ENCODE results near the gene NAGK. TPM values are rescaled to one million over a fixed set of nuclear protein-coding genes. Genes with fewer than 3 reads are reported as not detected.
"Not testable (repeated sequence)": the region's sequence is repeated elsewhere in the genome, so short reads cannot be mapped to it uniquely, and the experiment has no call there.

NAGK gene
- total RNA-seq, 1 donor from 2014 or later, result 150 TPM

DNA sequence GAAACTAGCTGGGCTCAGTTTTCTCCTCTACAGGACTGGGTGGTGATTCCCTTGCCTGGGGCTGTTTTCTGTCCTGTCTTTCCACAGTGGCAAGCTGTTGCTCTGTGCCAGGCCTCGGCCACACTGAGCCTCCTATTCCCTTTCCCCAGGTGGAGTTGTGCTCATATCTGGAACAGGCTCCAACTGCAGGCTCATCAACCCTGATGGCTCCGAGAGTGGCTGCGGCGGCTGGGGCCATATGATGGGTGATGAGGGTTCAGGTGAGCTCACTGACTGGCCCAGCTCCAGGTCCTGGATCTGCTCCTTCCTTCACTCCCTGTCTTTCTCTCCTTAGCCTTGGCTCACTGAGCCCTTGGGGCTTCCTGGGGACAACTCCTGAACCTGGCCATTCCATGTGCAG is 4.0 kb downstream of the NAGK start:
- H3K9me3 ChIP-seq, result no peaks in the 10 kb centered on the region
- peaks cover 44% of the 10 kb centered on the region for H3K4me1 ChIP-seq
- no peaks in the 10 kb centered on the region for H3K27me3 ChIP-seq (ENCODE audit: low read depth)
- DNase-seq, result no peak
- TF ChIP-seq CTCF (IDR thresholded peaks at IDR 0.05), result no peak
- H3K4me3 ChIP-seq, result peak overlapping the region; percentile 16
- intact Hi-C loops (cut with DNase I), result no loop called here
- no peak for ATAC-seq
- H3K27ac ChIP-seq, result peak overlapping the region; percentile 62
- peaks cover 56% of the 10 kb centered on the region for H3K36me3 ChIP-seq

DNA sequence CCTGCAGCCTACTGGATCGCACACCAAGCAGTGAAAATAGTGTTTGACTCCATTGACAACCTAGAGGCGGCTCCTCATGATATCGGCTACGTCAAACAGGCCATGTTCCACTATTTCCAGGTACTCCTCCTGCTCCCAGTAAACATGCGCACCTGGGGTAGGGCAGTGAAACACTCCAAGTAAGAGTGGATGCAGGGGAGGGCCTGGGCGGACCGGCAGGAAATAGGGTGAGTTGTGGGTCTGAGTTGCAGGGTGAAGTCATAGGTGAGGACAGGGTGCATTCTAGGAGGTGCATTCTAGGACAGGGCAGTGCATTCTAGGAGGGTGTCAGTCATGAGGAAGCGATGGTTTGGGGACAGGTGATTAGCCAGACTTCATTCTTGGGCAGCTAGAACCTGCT is 5.0 kb downstream of the NAGK start:
- Histone ChIP-seq H3K36me3 (peaks cover 66% of the 10 kb centered on the region), H3K27ac (no peak overlapping the region), H3K27me3 (ENCODE audit: low read depth) (no peaks in the 10 kb centered on the region), H3K4me1 (peaks cover 42% of the 10 kb centered on the region), H3K9me3 (no peaks in the 10 kb centered on the region), H3K4me3 (no peak overlapping the region)
- intact Hi-C loops (cut with DNase I), result no loop called here
- DNase-seq, result no peak
- ATAC-seq, result no peak
- no peak for TF ChIP-seq CTCF (IDR thresholded peaks at IDR 0.05)

- Histone ChIP-seq H3K27me3 (ENCODE audit: low read depth) (no peaks in the 10 kb centered on the region), H3K36me3 (peaks cover 74% of the 10 kb centered on the region), H3K4me1 (peaks cover 30% of the 10 kb centered on the region), H3K4me3 (no peak overlapping the region), H3K27ac (no peak overlapping the region), H3K9me3 (no peaks in the 10 kb centered on the region)
- no peak for TF ChIP-seq CTCF (IDR thresholded peaks at IDR 0.05)
- intact Hi-C loops (cut with DNase I), result no loop called here
- ATAC-seq (no peak), DNase-seq (no peak)
Measured at GRCh38 chr2:71074893-71075395, 6.5 kb downstream of the NAGK start.

DNA sequence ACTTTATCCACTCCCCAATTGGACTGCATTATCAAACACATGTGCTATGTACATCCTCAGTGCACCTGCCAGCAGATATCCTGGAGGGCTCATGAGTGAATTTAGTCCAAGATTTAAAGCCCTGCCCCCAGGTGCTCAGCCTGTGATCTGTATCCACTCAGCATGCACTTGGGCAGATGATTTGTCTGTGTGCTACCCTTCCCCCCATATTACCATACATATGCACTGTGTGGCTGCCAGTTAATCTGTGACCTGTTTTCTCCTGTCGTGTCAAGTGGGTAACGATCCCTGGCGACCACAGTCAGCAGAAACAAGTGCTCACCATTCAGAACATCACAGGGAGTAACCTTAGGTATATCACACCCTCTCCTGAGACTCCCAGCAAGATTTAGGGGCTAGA is 10.2 kb downstream of the NAGK start:
- H3K27me3 ChIP-seq (ENCODE audit: low read depth), result no peaks in the 10 kb centered on the region
- intact Hi-C loops (cut with DNase I), result no loop called here
- no peak overlapping the region for H3K27ac ChIP-seq
- no peak overlapping the region for H3K4me3 ChIP-seq
- H3K36me3 ChIP-seq, result peaks cover 57% of the 10 kb centered on the region
- ATAC-seq (no peak), DNase-seq (no peak)
- H3K4me1 ChIP-seq, result no peaks in the 10 kb centered on the region
- TF ChIP-seq CTCF (IDR thresholded peaks at IDR 0.05), result no peak
- H3K9me3 ChIP-seq, result no peaks in the 10 kb centered on the region

- Histone ChIP-seq H3K27ac (no peak overlapping the region), H3K27me3 (ENCODE audit: low read depth) (no peaks in the 10 kb centered on the region), H3K4me3 (no peak overlapping the region), H3K36me3 (peaks cover 17% of the 10 kb centered on the region), H3K9me3 (no peaks in the 10 kb centered on the region), H3K4me1 (peaks cover 4% of the 10 kb centered on the region)
- intact Hi-C loops (cut with DNase I), result no loop called here
- no peak for TF ChIP-seq CTCF (IDR thresholded peaks at IDR 0.05)
- no peak for ATAC-seq
- no peak for DNase-seq
Measured at GRCh38 chr2:71082402-71083252, 14.2 kb downstream of the NAGK start.

DNA sequence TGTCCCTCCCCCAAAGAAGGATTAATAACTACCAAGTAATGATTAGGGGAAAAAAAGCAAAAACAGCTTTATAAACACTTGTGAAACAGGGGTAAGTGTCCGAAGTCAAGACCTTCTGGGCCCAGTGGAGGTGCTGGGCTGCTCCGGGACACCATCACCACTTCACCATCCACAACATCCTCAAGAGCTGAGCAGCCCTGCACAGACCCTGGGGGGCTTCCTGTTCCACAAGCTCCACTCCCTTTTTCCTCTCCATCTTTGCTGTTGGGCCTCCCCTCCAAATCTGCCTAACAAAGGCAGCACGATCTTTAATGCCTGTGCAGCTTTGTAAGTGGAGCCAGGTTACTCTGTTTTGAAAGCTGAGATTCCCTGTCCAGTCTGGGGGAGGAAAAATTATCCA is 14.8 kb downstream of the NAGK start:
- H3K9me3 ChIP-seq; intact Hi-C loops (cut with DNase I); ATAC-seq; H3K4me1 ChIP-seq; H3K27ac ChIP-seq; H3K27me3 ChIP-seq (ENCODE audit: low read depth); H3K4me3 ChIP-seq; DNase-seq: not testable (repeated sequence)
- H3K36me3 ChIP-seq, result peaks cover 10% of the 10 kb centered on the region

DNA sequence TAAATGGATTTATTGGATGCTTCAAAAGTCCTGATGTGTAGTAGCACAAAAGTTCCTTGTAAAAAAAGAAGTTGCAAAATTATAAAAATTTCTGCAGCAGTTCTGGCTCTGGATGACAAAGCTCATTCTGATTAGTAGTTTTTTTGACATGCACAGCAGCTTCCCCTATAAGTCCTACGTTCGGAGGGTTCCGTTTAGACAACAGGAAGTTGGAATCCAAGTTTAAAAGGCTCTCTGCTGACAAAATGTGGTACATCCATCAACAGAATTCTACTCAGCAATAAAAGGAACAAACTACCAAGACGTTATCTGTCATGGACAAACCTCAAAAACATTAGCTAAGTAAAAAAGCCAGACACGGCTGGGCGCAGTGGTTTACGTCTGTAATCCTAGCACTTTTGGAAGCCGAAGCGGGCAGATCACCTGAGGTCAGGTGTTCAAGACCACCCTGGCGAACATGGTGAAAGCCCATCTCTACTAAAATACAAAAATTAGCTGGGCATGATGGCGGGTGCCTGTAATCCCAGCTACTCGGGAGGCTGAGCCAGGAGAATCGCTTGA is 15.4 kb downstream of the NAGK start:
- H3K27me3 ChIP-seq (ENCODE audit: low read depth); DNase-seq; H3K27ac ChIP-seq; H3K9me3 ChIP-seq; H3K36me3 ChIP-seq; intact Hi-C loops (cut with DNase I); H3K4me1 ChIP-seq; H3K4me3 ChIP-seq: not testable (repeated sequence)
- ATAC-seq, result peak in 1 of 2 donors; percentile 49

DNA sequence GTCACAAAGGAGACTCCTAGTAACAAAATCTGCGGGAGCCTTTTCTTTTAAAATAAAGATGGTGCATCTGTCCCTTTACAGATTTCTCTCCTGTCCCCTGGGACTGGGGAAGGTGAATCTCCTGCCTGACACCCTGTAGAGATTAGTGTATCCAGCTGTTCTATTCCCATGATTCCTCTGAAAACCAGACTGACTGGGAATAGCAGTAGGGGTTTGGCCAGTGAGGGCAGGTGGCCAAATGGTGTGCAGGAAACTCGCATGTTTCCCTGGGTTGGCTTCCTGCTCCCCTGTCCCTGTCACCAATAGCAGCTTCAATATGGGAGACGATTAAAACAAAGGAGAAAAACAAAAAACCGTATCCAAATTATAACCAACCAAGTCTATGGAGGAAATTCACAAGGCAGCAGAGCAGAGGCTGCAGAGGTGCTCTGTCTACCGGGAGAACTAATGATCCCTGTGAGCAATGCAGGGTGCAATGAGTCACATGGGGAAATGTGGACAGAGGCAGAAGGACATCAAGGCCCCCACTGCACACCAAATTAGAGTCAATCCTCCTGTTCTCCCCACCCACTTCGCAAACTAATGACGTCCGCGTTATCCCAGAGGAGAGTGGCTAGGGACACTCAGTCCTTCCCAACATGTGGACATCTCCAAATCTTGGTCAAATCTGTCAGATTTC is 17.0 kb downstream of the NAGK start:
- H3K36me3 ChIP-seq; H3K27me3 ChIP-seq (ENCODE audit: low read depth); intact Hi-C loops (cut with DNase I); H3K4me3 ChIP-seq; ATAC-seq; H3K27ac ChIP-seq; DNase-seq; H3K4me1 ChIP-seq; H3K9me3 ChIP-seq: not testable (repeated sequence)

Data from lower lobe of right lung (tissue), 2 donors.